ENCODE data around the gene SURF6. TPM values are rescaled to one million over a fixed set of nuclear protein-coding genes. Genes with fewer than 3 reads are reported as not detected.

SURF6 gene
- total RNA-seq, 1 donor from 2014 or later, result 15.0 TPM

DNA sequence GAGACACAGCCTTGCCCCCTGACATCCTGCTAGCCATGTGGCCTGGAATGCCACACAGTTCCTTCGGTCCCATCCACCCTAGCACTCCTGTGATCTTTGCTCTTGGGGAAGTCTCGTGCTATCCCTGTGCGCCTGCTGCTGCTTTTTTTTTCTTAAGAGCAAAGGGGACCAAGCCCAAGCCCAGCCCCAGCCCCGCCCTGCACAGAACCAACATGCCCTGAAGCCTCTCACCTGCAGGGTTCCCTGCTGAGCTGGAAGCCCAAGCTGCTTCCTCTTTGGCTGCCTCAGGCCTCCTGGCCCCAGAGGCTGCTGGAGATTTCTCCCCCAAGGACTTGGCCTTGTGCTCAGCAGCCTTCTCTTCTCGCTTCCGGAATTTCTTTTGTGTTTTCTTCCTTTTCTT, 1.8 kb downstream of the SURF6 start:
- H3K36me3 Mint-ChIP-seq (ENCODE audit: unreplicated experiment), result peaks cover 4% of the 10 kb centered on the region

DNA sequence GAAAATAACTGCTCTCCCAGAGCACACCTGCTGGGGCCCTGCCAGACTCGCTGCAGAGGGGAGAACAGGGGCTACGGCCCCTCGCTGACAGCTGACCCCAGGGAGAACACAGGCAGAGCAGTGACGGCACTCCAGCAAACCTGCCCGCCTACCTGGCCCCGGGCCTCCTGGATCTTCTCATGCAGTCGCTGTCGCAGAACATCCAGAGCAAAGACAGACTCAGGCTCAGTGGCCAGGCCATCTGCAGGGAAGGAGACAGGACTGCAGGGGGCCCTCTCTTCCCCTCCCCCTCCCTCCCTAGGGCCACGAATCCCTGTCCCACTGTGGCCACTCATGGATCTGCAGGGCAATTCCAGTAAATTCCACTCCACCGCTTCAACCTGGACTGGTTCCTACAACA, 2.4 kb downstream of the SURF6 start:
- H3K4me3 Mint-ChIP-seq (ENCODE audit: unreplicated experiment), result no peak overlapping the region
- no peak overlapping the region for H3K27ac Mint-ChIP-seq (ENCODE audit: unreplicated experiment)
- H3K27me3 Mint-ChIP-seq (ENCODE audit: unreplicated experiment), result peaks cover 6% of the 10 kb centered on the region
- H3K4me1 Mint-ChIP-seq (ENCODE audit: low read depth, unreplicated experiment), result peaks cover 2% of the 10 kb centered on the region
- peaks cover 4% of the 10 kb centered on the region for H3K9me3 Mint-ChIP-seq (ENCODE audit: unreplicated experiment)
- TF ChIP-seq, protein P1, sequence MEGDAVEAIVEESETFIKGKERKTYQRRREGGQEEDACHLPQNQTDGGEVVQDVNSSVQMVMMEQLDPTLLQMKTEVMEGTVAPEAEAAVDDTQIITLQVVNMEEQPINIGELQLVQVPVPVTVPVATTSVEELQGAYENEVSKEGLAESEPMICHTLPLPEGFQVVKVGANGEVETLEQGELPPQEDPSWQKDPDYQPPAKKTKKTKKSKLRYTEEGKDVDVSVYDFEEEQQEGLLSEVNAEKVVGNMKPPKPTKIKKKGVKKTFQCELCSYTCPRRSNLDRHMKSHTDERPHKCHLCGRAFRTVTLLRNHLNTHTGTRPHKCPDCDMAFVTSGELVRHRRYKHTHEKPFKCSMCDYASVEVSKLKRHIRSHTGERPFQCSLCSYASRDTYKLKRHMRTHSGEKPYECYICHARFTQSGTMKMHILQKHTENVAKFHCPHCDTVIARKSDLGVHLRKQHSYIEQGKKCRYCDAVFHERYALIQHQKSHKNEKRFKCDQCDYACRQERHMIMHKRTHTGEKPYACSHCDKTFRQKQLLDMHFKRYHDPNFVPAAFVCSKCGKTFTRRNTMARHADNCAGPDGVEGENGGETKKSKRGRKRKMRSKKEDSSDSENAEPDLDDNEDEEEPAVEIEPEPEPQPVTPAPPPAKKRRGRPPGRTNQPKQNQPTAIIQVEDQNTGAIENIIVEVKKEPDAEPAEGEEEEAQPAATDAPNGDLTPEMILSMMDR (IDR thresholded peaks at IDR 0.05; ENCODE audit: partially characterized antibody, unreplicated experiment), result no peak
- H3K36me3 Mint-ChIP-seq (ENCODE audit: unreplicated experiment), result peaks cover 4% of the 10 kb centered on the region
- no peak for DNase-seq

More for the DNA sequence above, 1.8 kb downstream of the SURF6 start:
- H3K27ac Mint-ChIP-seq (ENCODE audit: unreplicated experiment), result no peak overlapping the region
- H3K27me3 Mint-ChIP-seq (ENCODE audit: unreplicated experiment), result peaks cover 6% of the 10 kb centered on the region
- H3K4me1 Mint-ChIP-seq (ENCODE audit: low read depth, unreplicated experiment), result peaks cover 2% of the 10 kb centered on the region
- no peak for DNase-seq
- TF ChIP-seq, protein P1 (IDR thresholded peaks at IDR 0.05; ENCODE audit: partially characterized antibody, unreplicated experiment), result no peak
- no peak overlapping the region for H3K4me3 Mint-ChIP-seq (ENCODE audit: unreplicated experiment)
- H3K9me3 Mint-ChIP-seq (ENCODE audit: unreplicated experiment), result peaks cover 4% of the 10 kb centered on the region

DNA sequence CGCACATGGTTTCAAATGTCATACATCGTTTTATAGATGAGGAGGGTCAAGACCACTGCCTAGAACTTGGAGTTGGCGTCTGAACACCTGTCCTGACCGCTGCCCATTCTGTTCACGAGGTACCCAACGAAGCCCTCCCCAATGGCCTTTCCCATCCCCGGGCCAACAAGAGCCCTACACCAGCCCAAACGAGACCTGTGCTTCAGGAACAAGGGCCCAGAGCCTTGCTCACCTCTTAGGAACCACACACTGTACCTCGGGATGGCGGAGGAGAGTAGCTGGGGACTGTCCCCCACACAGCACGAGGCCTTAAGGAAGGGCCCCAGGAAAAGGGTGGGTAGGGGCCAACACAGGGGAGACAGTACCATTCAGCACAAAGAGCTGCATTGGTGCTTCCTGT, 3.0 kb downstream of the SURF6 start:
- DNase-seq, result no peak
- Mint-ChIP-seq H3K27me3 (ENCODE audit: unreplicated experiment) (peaks cover 6% of the 10 kb centered on the region), H3K4me1 (ENCODE audit: low read depth, unreplicated experiment) (peaks cover 2% of the 10 kb centered on the region), H3K27ac (ENCODE audit: unreplicated experiment) (no peak overlapping the region), H3K9me3 (ENCODE audit: unreplicated experiment) (peaks cover 4% of the 10 kb centered on the region), H3K4me3 (ENCODE audit: unreplicated experiment) (no peak overlapping the region), H3K36me3 (ENCODE audit: unreplicated experiment) (peaks cover 4% of the 10 kb centered on the region)
- TF ChIP-seq, protein P1 (IDR thresholded peaks at IDR 0.05; ENCODE audit: partially characterized antibody, unreplicated experiment), result no peak

DNA sequence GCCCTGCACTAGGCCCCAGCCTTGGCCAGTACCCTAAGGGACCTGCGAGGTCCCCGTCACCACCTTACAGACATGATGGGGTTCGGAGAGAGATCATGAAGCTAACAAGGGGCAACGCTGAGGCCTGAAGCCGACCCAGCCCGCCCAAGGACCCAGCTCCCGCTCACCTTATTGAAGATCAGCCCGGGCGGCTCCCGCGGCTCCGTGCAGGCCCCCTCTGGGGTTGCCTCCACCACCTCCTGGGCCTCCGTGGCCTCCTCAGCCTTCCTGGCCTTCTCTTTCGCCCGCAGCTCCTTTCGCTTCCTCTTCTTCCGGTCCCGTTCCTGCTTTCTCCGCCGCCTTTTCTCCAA, 3.6 kb downstream of the SURF6 start:
- Mint-ChIP-seq H3K4me1 (ENCODE audit: low read depth, unreplicated experiment) (peaks cover 2% of the 10 kb centered on the region), H3K4me3 (ENCODE audit: unreplicated experiment) (no peak overlapping the region), H3K36me3 (ENCODE audit: unreplicated experiment) (peaks cover 4% of the 10 kb centered on the region), H3K9me3 (ENCODE audit: unreplicated experiment) (peaks cover 4% of the 10 kb centered on the region), H3K27ac (ENCODE audit: unreplicated experiment) (no peak overlapping the region), H3K27me3 (ENCODE audit: unreplicated experiment) (peaks cover 6% of the 10 kb centered on the region)
- no peak for DNase-seq
- TF ChIP-seq, protein P1 (IDR thresholded peaks at IDR 0.05; ENCODE audit: partially characterized antibody, unreplicated experiment), result no peak

DNA sequence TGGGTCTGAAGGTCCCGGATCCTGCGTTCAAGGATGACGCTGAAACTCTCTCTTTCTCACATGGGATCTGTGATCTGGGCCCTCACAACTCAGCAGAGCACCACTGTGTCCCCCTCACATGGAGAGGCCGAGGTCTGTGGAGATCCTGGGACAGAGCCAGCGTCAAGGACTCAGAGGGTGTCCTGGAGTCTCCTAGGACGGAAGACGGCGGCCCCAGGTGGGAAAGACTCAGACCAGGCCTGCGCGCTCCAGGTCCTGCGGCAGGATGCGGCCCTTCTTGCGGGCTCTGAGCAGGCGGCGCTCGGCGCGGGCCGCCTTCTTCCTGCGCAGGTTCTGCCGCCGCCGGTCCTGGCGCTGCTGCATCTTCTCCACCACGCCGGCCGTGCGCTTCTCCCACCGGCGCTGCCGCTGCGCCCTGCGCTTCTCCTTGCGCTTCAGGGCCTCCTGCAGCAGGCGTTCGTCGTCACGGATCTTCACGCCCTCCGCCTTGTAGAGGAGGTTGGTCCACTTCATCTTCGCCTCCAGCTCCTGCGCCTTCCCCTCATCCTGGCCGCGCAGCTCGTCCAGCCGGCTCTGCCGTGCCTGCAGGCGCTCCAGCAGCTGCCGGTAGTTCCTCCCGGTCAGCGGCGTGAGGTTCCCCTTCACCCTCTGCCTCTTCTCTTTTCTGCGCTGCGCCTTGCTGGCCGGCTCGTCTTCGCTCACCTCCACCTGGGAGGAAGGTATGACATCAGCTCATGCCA, 4.2 kb downstream of the SURF6 start:
- peaks cover 2% of the 10 kb centered on the region for H3K4me1 Mint-ChIP-seq (ENCODE audit: low read depth, unreplicated experiment)
- no peak for DNase-seq
- peaks cover 6% of the 10 kb centered on the region for H3K27me3 Mint-ChIP-seq (ENCODE audit: unreplicated experiment)
- no peak overlapping the region for H3K4me3 Mint-ChIP-seq (ENCODE audit: unreplicated experiment)
- no peak overlapping the region for H3K27ac Mint-ChIP-seq (ENCODE audit: unreplicated experiment)
- TF ChIP-seq, protein P1 (IDR thresholded peaks at IDR 0.05; ENCODE audit: partially characterized antibody, unreplicated experiment), result no peak
- peaks cover 4% of the 10 kb centered on the region for H3K36me3 Mint-ChIP-seq (ENCODE audit: unreplicated experiment)
- peaks cover 4% of the 10 kb centered on the region for H3K9me3 Mint-ChIP-seq (ENCODE audit: unreplicated experiment)
